T follicular helper cell (primary cell): ENCODE results near the gene UBAC1.

Source experiments
- DNase-seq: peaks from one replicate; pipeline ENCODE4 v3.0.0-alpha.2; 2020; ENCODE audit warnings: low read depth

The UBAC1 gene

DNA sequence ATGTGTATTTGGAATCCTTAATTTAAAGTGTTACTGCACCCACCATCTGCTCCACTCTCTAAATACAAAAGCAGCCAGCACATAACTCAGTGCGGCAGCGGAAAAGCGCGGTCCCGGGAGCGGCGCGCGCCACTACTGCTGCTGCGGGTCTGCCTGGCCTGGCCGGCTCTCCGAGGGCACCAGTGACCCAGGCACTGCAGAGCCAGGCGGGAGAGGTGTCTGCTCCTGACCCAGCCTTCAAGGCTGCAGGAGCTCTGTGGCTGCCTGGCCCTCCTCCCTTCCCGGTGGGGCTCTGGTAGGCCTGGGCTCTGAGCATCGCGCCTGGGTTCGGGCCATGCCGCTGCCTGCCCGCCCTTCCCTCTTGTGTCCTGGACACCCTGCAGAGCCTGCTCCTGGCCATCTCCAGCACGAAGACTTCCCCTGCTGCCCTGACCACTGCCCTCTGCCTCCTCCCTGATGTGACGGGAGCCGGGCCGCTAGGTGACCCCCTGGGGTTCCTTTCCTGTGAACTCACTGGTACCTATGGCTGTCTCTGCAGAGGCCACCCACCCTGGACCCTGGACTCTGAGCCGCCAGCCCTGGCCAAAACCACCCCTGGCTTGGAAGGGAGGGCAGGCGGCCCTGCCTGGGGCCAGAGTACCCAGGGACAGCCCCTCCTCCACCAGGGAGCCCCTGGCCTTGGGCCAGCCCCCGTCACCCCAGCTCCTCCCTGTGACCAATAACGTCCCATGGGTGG lies 32.8 kb upstream of the UBAC1 start:
- no peak for DNase-seq

DNA sequence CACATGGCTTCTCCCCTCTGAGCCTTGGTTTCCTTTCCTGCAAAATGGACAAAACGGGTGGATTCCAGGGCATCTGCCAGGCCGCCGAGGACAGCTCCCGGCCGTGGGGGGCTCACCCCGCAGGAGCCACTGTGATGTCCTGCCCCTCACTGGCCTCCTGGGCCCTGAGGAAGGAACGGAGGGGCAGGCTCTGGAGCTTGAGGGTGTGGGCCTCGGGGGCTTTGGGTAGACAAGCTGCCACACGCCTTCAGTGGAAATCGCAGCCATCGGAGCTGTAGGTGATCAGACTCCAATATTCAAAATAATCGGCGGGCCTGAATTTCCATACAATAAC lies 32.2 kb upstream of the UBAC1 start:
- no peak for DNase-seq

DNA sequence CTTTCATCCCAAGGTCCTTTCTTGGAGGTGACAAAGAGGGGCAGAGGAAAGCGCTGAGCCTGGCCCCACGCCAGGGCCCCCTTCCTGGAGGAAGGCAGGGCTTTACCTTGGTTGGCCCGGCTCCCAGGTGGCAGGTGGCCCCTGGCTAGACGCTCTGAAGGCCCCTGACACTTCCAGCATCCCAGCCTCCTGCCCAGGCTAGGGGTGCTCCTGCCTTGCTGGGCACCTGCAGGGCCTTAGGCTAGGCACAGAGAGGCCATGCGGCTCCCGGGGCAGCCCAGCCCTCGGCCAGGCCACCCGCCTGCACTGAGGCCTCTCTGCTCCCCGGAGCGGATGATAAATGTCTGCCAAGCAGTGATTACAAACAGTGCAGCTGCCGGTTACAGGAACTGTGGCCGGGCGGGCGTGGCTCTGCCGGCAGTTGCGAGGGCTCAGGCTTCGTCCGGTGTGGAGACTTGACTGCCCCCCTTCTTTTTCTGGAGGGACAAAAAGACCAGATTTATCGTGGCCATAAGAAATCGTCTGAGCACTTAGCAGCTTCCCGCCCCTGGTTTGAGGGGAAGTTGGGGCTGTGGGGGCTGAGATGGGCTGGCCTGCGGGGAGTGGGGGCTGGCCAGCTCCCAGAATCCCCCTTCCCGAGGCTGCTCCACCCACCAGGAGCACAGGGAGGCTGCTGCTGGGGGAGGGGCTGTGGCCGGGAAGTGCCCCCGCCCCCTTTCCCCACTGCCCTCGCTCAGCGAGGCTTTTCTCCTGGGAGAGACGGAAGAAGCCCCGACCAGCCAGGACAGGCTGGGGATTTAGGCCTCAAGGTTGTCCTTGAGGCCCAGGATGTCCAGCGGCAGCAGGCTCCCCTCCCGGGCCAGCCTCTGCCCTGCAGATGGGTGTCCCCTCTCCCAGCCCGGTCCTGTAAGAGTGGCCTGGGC lies 31.6 kb upstream of the UBAC1 start:
- DNase-seq, result no peak

DNA sequence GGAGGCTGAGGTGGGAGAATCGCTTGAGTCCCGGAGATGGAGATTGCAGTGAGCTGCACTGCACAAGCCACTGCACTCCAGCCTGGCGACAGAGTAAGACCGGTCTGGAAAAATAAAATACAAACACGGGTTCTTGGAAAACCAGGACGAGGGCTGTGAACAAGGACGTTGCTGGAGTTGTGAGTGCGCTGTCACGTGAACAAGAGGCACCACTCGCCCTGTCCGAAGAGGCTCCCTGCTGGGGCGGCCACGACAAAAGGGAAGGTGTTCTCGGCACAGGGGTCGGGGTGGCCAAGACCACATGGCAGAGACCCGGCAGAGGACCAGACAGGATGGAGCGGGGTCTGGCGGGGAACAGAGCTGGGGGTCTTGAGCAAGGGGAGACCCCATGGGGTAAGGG lies 30.6 kb upstream of the UBAC1 start:
- no peak for DNase-seq

DNA sequence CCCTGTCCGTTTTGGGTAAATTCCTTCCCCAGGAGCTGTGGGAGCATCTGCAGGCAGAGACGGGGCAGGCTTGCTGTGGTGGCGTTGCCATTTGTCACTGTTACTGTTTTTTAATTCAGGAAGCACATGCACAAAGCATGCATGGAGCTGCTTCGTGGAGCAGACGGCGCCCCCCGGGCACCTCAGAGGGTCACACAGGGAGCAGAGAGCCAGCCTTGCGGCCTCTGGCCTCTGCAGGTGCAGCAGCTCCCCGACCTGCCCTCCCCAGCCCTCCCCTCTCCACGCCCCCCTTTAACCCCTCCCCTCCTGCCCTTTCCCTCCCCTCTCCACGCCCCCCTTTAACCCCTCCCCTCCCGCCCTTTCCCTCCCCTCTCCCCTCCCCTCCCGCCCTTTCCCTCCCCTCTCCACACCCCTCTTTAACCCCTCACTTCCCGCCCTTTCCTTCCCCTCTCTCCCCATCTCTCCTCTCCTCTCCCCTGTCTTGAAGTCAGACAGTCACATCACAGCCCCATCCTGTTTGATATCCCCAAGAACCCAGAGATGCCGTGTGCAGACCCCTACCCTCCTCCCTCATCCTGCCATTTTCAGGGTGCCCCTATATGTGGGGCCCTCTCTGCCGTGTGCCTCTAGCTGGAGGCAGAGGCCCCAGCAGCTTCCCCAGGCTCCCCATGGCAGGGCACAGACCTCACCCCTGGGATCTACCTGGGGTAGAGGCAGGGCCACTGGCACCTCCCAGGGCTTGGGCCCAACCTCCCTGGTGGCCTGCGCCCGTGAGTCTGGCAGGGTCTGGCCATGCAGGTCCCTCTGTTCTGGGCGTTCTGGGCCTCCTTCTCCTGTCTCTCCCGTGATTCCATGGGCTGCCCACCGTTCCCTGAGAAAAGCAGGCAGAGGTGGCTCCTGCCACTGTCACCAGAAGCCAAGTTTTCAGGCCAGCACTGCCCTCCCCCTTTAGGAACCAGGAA lies 29.6 kb upstream of the UBAC1 start:
- DNase-seq, result peak; percentile 43

DNA sequence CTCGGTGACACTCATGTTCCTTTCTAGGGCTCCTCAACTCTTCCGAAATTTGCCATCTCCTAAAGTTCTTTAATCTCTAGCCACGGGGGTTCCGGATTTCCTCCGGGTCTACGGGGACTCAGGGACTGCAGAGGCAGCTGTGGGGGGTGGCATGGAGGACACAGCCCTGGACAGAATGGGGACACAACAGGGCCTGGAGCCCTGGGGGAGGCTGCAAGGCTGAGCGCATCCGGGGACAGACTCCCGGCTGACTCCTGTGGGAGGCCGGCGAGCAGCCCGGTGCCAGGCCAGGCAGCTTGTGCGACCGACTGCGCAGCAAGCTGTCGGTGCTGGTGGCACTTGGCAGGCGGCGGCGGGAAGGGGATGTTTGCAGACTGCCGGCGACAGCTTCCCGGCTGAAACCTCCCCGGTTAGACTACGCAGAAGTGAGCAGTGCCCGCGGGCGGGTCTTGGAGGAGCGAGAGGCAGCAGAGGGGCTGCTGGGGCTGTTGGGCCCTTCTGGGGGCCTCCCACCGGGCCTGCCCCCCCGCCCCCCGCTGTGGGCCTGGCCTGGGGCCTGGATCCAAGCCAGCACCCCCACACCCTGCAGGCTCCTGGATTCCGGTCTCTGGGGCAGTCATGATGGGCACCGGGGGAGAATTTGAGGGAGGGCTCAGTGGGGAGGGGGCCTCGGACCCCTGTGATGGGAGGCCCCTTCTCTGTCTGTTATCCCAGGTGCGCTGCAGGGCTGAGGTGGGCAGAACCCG lies 28.7 kb upstream of the UBAC1 start:
- no peak for DNase-seq

DNA sequence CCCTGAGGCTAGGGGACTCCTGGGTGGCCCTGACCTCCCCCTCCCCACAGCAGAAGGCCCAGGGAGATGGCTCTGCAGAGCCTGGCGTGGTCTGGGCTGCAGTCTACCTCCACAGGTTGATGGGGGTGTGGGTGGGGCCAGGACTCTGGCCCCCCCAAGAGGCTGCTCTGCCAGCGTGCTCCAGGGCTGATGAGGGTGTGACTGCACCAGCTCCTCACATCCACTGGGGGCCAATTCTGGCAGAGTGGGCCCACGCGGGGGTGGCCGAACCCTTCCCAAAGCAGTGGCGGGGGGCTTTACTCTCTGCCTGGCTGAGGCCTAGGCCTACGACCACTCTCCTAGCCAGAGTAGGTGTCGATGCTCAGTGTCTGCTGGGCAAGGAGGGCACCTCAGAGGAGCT lies 28.0 kb upstream of the UBAC1 start:
- DNase-seq, result no peak

DNA sequence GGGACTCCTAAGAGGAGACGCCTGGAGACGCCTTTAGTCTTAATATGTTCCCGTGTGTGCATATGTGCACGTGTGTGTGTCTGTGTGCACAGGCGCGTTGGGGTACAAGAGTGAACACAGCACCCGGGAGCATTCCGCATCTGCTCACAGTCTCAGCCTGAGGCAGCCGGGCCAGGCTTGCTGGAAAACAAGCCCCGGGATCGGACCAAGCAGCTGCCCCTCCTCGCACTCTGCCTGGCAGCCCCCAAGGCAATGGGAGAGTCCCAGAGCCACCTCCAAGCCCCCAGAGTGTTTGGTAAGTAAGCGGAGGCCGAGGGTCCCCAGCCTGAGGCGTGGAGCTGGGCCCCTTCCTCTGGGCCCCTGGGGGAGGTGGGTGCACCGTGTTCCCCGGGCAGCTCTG lies 27.3 kb upstream of the UBAC1 start:
- DNase-seq, result no peak

DNA sequence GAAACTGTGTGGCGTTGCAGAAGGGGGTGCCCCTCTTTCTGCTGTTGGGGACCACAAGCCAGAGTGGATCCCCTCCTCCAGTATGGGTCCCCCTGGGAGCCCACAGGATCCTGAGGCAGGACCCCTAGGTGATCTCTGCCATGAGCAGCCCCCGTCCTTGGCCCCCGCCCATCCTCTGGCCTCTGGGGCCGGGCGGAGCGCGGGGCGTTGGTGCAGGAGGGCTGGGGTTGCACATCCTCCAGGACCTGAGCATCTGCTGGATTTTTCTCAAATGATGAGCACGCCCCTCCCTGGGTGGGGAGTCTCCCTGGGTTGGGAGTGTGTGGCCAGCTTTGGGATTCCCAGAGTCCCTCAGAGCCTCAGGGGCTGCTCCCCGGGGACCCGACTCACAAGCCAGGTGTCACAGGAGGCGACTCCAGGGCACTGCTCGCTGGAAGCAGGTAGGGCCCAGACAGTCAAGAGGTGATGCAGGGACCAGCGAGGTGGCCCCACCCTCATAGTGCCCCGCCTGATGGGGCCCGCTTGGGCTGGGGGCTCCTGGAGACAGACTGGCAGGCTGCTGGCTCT lies 26.7 kb upstream of the UBAC1 start:
- no peak for DNase-seq

DNA sequence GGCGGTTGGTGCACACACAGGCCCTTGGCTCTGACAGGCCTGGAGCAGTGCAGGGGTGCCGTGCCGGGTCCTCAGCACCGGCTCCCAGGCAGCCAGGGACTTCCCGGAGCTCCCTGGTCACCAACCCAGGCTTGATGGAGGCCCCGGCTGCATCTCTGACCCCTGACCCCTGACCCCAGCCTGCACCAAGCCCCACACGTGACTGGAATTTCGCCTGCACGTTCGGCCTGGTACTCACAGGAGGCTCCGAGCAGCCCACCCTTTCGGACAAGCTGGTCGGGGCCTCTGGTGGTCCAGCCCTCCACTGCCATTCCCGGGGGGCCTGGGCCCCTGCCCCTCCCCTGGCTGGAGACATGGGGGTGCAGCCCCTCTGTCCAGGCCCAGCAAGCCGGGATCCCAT lies 25.4 kb upstream of the UBAC1 start:
- no peak for DNase-seq

DNA sequence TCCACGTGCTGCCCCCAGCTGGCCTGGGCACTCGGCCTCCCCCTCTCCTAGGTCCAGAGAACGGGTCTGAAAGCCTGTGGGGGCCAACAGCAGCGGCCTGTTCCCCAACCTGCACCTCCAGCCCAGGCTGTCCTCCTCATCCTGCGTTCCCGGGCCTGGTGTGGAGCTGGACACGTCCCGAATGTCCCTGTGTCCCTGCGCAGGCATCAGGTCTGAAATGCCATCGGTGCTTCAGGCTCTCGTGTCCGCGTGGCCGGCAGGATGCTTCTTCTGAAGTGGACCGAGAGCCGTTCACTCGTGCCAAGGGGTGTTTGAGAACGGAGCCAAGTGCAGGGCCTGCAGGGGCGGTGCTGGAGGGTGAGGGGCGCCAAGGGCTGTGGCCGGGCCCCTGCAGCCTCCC lies 24.7 kb upstream of the UBAC1 start:
- DNase-seq, result no peak

DNA sequence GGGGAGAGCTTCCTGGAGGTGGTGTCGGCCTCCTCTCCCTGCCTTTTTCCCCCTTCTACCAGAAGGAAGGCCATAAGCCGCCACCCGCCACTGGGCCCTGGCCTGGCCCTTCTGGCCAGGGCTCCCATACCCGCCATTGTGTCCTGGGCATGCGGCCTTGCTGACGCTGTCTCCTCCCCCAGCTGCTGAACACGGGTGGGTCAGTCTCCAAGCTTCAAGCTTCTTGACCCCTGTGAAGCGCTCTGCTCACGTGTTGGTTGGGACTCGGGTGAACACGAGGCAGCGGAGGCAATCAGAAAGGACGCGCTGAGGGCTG lies 24.2 kb upstream of the UBAC1 start:
- DNase-seq, result no peak

DNA sequence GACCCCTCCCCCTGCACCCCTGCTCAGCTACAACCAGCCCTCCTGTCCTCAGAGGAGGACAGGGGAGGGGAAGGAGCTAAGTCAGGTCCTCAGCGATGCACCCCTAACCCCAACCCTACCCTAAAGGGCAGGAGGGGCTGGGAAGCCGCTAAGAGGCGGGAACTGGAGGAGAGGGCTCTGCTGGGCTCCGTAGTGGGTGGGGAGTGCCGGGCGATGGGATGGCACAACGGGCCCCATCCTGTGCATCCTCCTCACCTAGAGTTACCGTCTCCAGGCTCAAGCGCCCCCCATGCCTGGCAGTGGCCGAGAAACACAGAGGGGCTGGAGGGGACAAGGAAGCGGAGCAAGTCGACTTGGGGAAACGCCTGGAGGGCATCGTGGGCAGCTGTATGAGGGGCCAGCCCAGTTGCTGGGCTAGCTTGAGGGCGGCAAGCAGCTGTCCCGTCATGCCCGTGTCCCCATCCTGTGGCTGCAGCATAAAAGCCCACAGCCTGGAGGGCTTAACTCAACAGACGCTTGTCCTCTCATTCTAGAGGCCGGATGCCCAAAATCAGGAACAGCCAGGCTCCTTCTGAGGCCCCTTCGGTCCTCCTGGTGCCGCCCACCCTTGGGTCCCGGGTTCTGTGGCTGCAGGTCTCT lies 23.0 kb upstream of the UBAC1 start:
- no peak for DNase-seq

DNA sequence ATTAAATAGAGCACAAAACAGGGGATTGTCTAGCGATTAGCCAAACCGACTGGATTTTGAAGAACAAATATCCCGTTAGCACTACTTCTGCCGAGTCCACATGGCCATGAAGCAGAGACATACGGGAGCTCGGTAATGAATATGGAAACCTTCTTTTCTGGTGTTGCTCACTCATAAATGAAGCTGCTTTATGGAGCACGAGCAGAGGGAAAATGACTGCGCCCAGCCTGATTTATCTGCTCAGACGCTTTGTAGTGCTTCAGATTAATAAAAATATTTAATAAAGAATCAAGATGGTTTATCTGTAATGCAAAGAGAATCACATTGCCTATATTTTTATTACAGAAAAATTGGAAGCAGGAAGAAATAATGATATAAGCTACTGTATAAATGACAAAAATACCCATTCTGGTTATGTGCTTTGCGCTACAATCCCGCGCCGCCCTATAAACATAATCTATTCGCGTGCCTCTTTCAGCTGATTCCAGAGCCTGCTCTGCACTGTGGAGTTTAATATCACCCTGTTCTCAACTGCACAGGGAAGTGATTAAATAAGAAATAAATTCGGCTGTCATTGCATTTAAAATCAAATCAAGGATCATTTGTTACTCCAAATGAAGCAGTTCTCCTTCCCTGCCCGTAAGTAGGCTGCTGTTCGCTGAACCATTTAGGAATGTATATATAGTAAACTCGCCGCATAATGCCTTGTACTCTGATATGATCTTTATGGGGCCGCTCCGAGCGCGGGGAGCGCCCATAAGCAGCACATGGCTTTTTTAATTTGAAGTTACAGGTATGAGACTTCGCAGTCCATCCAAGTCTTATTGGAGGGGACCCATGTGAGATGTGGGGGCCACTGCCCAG lies 22.3 kb upstream of the UBAC1 start:
- no peak for DNase-seq

DNA sequence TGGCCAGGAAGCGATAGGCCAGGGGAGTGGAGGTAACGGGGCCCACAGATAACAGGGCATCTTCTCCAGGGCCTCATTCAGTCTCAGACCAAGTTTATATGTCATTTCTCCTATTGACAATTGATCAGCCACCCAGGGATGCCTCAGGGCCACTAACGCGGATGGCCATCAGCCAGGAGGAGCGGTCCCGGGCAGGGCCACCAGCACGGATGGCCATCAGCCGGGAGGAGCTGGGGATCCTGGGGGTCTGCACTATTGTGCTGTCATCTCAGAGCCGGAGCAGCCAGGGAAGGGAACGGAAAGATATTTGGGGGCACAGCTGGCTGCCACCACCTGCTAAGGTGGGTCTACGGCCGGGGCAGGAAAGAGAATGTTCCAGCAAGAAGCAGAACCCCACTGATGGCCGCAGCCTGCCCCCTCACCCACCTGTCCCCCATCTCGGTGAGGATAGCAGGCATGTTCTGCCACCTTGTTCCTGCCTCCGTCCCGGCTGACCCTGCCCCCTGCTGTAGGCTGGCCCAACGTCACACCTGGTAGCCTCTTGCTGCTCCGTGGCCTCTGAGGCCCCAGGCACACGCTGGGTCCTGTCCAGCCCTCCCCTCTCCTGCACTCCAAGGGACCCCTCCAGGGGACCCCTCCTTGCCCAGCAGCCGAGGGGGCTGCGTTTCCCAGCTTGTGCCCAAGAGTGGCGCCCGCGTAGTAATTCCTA lies 21.5 kb upstream of the UBAC1 start:
- no peak for DNase-seq

DNA sequence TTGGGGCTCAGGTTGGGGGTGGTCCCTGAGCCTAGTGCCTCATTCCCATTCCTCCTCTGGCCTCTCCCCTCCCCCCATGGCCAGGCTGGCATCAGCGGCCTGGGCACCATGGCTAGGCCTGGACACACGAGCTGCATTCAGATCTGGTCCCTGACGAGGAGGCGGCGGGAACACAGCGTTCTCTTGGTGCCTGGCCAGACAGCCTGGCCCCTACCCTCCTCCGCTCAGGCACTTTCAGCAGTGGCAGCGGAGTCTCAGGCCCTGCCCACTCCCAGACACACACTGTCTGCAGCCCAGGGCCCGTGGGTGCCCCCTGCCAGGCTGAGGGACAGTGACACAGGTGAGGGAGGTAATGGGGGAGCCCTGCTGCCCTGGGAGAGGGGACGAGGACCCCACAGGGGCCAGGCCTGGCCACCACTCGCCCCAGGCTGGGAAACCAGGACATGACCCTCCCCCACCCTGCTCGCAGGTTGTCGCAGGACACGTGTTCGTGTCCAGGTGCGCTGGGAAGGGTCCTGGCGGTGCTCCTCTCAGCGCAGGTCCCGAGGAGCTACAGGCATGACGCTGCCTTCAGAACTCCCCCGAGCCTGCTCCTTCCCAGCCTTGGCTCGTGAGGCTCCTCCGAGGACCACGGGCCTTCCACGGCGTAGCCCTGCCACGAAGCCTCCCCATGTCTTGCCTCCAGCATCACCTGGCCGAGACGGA lies 19.9 kb upstream of the UBAC1 start:
- DNase-seq, result no peak

DNA sequence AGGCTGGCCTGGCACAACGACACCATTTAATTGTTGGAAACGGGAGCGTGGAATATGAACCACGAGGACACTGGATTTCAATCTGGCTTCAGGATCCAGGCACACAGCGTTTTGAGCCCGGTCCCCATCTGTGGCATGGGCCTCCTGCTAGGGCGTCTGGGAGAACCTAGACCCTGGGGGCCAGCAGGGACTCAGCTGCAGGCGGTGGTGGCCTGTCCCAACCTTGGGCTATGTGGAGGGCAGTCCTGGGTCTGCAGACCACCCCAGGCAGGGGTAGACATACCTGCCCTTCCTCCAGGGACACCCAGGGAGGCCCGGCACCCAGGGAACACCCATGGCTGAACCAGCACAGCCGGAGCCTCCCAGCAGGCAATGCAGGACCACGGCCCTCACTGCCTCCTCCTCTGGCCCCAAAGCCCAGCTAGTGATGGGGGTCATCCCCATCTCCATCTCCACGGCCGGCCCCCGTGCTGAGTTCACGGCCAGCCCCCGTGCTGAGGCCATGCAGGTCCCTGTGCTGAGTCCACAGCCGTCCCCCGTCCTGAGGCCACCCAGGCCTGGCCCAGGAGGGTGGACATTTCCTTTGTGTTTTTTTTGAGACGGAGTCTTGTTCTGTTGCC lies 18.5 kb upstream of the UBAC1 start:
- no peak for DNase-seq
